A673 (cell line): ENCODE data around the gene CUX1.

Experiments
- EZH2 ChIP-seq: fragments of 200-600 bp; sonication (generic); IDR thresholded peaks from 2 replicates; pipeline ENCODE4 v1.6.1; 2017; ENCODE audit warnings: borderline replicate concordance, low read depth, mild to moderate bottlenecking, mixed read lengths, antibody characterized with exemption, low read length; ENCODE audit not compliant: poor library complexity, severe bottlenecking
- TF ChIP-seq, protein P1 (sequence below): fragments of 300-800, 200-600 bp; sonication (generic); conservative IDR thresholded peaks from 2 replicates; pipeline ENCODE4 v1.5.1; 2017; ENCODE audit warnings: low read depth, mild to moderate bottlenecking, antibody characterized with exemption, low read length, moderate library complexity, mixed read lengths

DNA sequence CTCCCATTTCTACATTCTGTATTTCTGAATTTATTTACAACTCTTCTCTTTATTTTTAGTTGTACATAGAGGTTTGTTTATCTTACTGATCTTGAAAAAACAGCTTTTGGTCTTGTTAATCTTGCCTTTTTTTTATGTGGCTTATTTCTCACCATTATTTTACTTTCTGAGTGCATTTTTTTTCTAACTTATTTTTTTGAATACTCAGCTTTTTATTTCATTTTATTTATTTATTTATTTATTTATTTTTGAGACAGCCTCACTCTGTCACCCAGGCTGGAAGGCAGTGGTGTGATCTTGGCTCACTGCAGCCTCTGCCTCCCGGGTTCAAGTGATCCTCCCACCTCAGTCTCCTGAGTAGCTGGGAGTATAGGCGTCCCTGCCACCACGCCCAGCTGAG lies 23.9 kb downstream of the CUX1 start:
- no peak for TF ChIP-seq EZH2
- TF ChIP-seq, protein P1, sequence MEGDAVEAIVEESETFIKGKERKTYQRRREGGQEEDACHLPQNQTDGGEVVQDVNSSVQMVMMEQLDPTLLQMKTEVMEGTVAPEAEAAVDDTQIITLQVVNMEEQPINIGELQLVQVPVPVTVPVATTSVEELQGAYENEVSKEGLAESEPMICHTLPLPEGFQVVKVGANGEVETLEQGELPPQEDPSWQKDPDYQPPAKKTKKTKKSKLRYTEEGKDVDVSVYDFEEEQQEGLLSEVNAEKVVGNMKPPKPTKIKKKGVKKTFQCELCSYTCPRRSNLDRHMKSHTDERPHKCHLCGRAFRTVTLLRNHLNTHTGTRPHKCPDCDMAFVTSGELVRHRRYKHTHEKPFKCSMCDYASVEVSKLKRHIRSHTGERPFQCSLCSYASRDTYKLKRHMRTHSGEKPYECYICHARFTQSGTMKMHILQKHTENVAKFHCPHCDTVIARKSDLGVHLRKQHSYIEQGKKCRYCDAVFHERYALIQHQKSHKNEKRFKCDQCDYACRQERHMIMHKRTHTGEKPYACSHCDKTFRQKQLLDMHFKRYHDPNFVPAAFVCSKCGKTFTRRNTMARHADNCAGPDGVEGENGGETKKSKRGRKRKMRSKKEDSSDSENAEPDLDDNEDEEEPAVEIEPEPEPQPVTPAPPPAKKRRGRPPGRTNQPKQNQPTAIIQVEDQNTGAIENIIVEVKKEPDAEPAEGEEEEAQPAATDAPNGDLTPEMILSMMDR = no peak
